Ishikawa (cell line): Measurements from ENCODE around the gene DMD.

Source experiments
- CEBPB ChIP-seq: IDR thresholded peaks from 2 replicates; pipeline ENCODE4 v1.6.1; 2012
- CREB1 ChIP-seq: IDR thresholded peaks from 2 replicates; pipeline ENCODE4 v1.6.1; 2012; ENCODE audit warnings: low read depth
- EGR1 ChIP-seq: IDR thresholded peaks from 2 replicates; pipeline ENCODE4 v1.6.1; 2012
- EP300 ChIP-seq: IDR thresholded peaks from 2 replicates; pipeline ENCODE4 v1.6.1; 2012; ENCODE audit warnings: borderline replicate concordance
- FOXM1 ChIP-seq: IDR thresholded peaks from 2 replicates; pipeline ENCODE4 v1.6.1; 2012; ENCODE audit warnings: low read depth, borderline replicate concordance
- NFIC ChIP-seq: IDR thresholded peaks from 2 replicates; pipeline ENCODE4 v1.6.1; 2012
- RAD21 ChIP-seq: IDR thresholded peaks from 2 replicates; pipeline ENCODE4 v1.6.1; 2012; ENCODE audit warnings: low read depth
- TAF1 ChIP-seq: IDR thresholded peaks from 2 replicates; pipeline ENCODE4 v1.6.1; 2012; ENCODE audit warnings: low read depth, mild to moderate bottlenecking
- TCF12 ChIP-seq: IDR thresholded peaks from 2 replicates; pipeline ENCODE4 v1.6.1; 2012; ENCODE audit warnings: low read depth
- TEAD4 ChIP-seq: IDR thresholded peaks from 2 replicates; pipeline ENCODE4 v1.6.1; 2012
- YY1 ChIP-seq: IDR thresholded peaks from 2 replicates; pipeline ENCODE4 v1.6.1; 2012; ENCODE audit warnings: low read depth
- ZBTB7A ChIP-seq: IDR thresholded peaks from 2 replicates; pipeline ENCODE4 v1.6.1; 2012; ENCODE audit warnings: low read depth
- TF ChIP-seq, protein P1 (sequence below): IDR thresholded peaks from 2 replicates; pipeline ENCODE4 v1.6.1; 2012; ENCODE audit warnings: low read depth, mild to moderate bottlenecking
- TF ChIP-seq, protein P2 (sequence below): IDR thresholded peaks from 2 replicates; pipeline ENCODE4 v1.6.1; 2012
- TF ChIP-seq, protein P3 (sequence below): IDR thresholded peaks from 2 replicates; pipeline ENCODE4 v1.6.1; 2012

The DMD gene

DNA sequence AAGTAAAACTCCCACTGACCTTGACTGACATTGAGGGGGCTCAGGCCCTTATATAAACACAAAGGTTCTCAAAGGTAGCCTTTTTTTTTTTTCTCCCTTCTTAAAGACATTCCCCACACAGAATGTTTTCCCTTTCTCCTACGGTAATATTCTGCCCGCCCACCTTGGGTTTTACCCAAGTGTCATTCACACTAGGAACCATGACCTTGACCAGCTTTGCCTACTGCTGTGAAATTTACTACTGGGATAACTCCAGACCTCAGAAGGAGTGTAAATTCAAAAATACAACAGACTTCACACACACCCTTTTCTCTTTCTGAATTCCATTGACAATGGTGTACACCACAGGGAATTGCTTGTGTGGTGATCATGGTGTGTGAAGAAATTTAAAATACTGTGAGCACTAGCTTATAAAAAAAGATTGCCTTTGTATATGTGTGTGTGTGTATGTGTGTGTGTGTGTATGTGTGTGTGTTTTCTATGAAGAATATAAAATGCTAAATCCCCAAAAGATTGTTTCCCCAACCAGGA, 1550.0 kb downstream of the DMD start:
- TF ChIP-seq EP300 (no peak), EGR1 (no peak), NFIC (no peak)

DNA sequence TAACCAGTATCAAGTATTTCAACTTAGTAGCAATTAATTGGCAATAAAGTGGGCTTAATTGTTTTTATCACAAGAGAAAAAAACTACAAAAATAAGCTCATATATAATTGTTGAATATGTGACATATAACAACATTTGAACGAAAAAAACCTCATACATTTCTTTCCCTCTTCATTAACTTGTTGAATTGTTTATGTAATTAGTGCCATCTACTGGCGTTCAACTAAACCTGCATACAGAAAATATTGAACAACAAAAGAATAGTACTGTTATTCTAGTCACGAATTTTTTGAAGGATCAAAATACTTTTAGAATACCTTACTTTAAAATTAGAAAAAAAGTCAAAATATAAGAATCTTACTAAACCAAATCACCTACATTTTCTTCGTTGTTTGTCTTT, 1553.0 kb downstream of the DMD start:
- no peak for TF ChIP-seq TCF12
- TF ChIP-seq RAD21 = peak; percentile 53

DNA sequence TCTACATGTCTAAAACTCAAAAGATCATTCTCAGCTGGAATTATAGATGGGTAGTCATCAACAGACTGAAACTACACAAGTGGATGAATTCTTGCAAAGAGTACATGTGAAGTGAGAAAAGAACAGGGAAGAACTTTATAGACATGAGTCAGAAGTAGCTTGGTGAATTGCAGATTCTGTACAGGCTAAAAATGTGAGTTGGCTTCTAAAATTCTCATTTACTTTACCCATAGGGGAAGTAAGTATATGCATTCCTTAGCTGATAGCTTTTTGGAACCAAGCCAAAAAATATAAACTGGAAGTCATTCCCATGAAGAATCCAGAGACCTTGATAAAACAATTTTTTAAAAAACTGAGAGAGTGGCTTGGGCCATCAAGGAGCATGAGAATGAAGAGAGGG, 1555.3 kb downstream of the DMD start:
- TF ChIP-seq FOXM1 (no peak), CREB1 (no peak), EP300 (no peak), TAF1 (no peak), YY1 (no peak), ZBTB7A (no peak), TEAD4 (no peak), EGR1 (no peak), RAD21 (no peak), CEBPB (no peak), TCF12 (no peak), NFIC (no peak)
- TF ChIP-seq, protein P1, sequence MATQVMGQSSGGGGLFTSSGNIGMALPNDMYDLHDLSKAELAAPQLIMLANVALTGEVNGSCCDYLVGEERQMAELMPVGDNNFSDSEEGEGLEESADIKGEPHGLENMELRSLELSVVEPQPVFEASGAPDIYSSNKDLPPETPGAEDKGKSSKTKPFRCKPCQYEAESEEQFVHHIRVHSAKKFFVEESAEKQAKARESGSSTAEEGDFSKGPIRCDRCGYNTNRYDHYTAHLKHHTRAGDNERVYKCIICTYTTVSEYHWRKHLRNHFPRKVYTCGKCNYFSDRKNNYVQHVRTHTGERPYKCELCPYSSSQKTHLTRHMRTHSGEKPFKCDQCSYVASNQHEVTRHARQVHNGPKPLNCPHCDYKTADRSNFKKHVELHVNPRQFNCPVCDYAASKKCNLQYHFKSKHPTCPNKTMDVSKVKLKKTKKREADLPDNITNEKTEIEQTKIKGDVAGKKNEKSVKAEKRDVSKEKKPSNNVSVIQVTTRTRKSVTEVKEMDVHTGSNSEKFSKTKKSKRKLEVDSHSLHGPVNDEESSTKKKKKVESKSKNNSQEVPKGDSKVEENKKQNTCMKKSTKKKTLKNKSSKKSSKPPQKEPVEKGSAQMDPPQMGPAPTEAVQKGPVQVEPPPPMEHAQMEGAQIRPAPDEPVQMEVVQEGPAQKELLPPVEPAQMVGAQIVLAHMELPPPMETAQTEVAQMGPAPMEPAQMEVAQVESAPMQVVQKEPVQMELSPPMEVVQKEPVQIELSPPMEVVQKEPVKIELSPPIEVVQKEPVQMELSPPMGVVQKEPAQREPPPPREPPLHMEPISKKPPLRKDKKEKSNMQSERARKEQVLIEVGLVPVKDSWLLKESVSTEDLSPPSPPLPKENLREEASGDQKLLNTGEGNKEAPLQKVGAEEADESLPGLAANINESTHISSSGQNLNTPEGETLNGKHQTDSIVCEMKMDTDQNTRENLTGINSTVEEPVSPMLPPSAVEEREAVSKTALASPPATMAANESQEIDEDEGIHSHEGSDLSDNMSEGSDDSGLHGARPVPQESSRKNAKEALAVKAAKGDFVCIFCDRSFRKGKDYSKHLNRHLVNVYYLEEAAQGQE = no peak
- TF ChIP-seq, protein P2, sequence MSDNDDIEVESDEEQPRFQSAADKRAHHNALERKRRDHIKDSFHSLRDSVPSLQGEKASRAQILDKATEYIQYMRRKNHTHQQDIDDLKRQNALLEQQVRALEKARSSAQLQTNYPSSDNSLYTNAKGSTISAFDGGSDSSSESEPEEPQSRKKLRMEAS = no peak
- TF ChIP-seq, protein P3, sequence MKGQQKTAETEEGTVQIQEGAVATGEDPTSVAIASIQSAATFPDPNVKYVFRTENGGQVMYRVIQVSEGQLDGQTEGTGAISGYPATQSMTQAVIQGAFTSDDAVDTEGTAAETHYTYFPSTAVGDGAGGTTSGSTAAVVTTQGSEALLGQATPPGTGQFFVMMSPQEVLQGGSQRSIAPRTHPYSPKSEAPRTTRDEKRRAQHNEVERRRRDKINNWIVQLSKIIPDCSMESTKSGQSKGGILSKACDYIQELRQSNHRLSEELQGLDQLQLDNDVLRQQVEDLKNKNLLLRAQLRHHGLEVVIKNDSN = no peak

DNA sequence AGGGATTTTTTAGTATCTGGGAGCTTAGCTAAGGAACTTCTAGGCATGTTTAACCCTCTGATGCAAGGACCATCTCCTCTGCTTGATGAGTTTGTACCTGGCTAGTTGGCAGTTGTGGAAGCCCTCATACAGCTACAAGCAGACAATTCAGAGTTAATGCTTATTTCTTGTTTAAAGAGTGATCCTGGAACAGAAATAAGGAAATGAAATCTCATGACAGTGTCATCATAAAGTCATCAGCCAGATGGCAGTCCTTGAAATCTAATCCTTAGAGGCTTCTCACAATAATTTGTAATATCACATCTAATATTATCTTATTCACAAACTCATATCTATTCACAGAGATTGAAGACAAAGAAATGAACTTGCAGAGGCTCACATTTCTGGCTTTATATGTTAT, 1557.9 kb downstream of the DMD start:
- no peak for TF ChIP-seq RAD21
- TF ChIP-seq, protein P1 = no peak
- no peak for TF ChIP-seq NFIC
- TF ChIP-seq, protein P3 = no peak
- TF ChIP-seq EP300 = no peak
- TF ChIP-seq TAF1 = no peak
- TF ChIP-seq CEBPB = no peak
- TF ChIP-seq TEAD4 = no peak
- no peak for TF ChIP-seq FOXM1
- TF ChIP-seq, protein P2 = no peak
- no peak for TF ChIP-seq EGR1
- no peak for TF ChIP-seq TCF12
- TF ChIP-seq CREB1 = no peak
- TF ChIP-seq ZBTB7A = no peak
- TF ChIP-seq YY1 = no peak

DNA sequence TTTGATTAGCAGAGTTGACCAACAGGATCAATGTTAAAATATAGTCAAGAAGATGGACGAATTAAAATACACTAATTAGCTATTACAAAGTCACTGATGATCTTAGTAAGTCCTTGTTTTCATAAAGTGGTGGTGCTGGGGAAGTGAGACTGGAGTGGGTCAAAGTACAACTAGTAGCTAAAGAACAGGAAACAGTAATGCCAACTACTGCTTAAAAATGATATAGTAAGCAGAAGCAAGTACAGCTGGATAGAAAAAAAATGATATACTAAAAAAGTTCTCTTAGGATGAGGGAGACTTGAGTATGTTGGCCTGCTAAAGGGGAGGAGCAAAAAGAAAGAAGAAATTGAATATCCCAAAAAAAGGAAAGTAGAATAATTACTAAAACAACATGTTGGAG, 1558.7 kb downstream of the DMD start:
- TF ChIP-seq TEAD4 (no peak), EP300 (no peak), CEBPB (no peak), EGR1 (no peak), RAD21 (no peak), FOXM1 (no peak), NFIC (no peak), CREB1 (no peak), TCF12 (no peak), TAF1 (no peak), YY1 (no peak), ZBTB7A (no peak)
- TF ChIP-seq, protein P3 = no peak
- TF ChIP-seq, protein P1 = no peak
- TF ChIP-seq, protein P2 = no peak
